Transverse colon (tissue), 3 donors: ENCODE data around the gene SIN3A.

Experiments
- CTCF ChIP-seq, 5 experiments: fragments of 200-600 bp in 3 of 5; fragments of 450-650 bp in 2 of 5; sonication (generic) in 3 of 5; IDR thresholded peaks; 1 replicate in 2 of 5; 2 replicates in 3 of 5; pipeline ENCODE4 v1.5.1; 2016 to 2017; ENCODE audit warnings: antibody characterized with exemption in 5 of 5, inconsistent platforms in 3 of 5, mild to moderate bottlenecking in 2 of 5, moderate library complexity in 1 of 5
- EP300 ChIP-seq: sonication (generic); formaldehyde crosslinking; IDR thresholded peaks from one replicate; pipeline ENCODE4 v1.6.1; 2017; ENCODE audit warnings: antibody characterized with exemption, low read depth

- TF ChIP-seq CTCF (IDR thresholded peaks at IDR 0.05) (no peak), EP300 (no peak)
These were observed 14.6 kb downstream of the SIN3A start for GRCh38 chr15:75436881-75437280.
